HG03045 (cell line): ENCODE results near the gene GPHN.

Experiments used
- ATAC-seq: cut with Tn5 transposase; IDR thresholded peaks from one replicate; pipeline ENCODE4 v1.9.1; 2021; ENCODE audit warnings: mild to moderate bottlenecking, moderate library complexity; ENCODE audit not compliant: unreplicated experiment

The GPHN gene

DNA sequence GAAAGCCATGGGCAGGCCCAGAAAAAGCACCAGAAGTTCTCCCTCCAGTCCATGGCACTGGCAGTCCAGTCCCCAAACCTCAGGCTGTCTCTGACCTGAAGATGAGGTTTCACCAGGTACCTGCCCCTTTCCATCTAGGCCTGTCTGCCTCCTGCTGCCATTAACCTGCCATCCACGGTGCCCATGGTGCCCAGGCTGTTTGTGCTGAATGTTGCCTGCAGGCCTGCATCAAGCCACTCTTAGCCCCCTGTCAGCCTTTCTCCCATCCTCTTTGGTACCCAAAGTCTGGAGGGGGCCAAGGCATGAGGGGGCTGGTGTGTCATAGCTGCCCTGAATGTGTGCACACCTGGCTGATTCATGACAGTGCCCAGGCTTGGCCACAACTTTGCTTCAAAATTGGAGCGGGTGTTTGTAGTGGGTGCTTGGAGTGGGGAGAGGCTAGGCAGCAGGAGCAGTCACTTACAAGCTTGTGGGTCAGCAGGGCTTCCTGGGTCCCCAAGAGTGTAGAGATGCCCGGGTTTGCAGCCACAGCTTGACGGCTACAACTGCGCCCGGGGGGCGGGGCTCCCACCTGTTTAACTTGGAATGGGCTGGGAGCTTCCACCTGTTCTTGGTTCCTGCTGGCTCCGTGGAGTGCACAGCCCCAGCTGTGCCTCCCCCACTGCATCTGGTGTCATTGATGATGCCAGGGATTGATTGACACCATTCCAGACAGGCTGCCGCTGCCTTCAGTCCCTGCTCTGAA lies 88.5 kb downstream of the GPHN start:
- ATAC-seq: no peak

DNA sequence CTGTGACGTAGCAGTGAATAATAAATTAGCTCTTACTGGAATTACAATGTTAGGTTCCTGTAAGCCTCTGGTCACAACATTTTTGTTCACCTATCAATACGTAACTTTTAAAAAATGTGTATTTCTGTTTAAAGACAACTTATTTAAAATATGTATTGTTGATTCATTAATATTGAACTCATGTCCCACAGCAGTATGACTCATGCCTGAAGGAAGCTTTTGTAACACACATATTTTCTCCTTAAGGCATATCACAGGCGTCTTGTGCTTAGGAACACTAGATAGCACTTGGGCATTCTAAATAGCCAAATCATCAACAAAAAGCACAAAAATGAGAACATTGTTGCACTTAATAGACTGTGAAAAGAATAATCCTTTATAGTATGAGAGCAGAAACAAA lies 92.5 kb downstream of the GPHN start:
- ATAC-seq: no peak

DNA sequence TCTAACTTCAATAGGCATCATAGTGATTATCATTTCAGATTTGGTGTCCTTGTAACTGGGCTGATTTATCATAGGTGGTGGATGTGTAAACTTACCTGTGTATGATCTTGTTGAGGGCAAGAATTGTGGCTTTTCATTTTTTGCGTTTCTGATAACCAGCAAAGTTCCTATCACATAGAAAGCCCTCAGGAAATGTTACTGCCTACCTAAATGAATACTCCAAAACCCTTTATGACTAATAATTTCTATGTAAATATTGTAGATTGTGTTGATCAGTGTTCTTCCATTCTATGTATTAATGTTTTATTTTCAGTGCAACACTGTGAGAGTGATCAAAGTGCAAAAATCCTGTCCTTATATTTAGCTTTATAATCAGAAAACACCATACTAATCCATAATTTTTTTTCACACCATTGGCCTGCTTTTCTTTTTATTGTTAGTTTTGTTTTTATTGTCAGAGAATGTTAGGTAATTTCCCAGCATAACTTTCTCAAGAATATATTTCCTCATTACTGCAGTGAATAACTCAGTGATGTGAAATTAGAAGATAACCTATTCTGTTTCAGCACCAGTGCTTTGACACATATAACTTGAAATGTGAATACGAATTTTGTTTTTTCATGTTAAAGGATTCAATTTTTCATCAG lies 94.1 kb downstream of the GPHN start:
- no peak for ATAC-seq

DNA sequence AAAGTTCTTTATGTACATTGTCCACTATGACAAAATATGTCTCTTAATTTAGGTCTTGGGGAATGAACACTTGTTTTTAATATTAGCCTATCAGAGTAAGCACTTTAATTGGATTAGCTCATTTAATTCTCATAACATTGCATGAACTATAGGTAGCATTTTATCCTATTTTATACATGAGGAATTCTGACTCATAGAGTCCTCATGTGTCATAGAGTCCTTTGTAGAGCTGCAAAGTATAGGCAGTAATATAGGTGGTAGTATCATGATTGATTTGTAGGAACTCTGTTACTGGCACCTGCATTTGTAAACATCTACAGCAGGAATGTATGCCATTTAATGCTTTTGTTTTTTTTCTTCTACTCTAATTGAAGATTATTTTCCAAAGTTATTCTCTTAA lies 96.0 kb downstream of the GPHN start:
- no peak for ATAC-seq

DNA sequence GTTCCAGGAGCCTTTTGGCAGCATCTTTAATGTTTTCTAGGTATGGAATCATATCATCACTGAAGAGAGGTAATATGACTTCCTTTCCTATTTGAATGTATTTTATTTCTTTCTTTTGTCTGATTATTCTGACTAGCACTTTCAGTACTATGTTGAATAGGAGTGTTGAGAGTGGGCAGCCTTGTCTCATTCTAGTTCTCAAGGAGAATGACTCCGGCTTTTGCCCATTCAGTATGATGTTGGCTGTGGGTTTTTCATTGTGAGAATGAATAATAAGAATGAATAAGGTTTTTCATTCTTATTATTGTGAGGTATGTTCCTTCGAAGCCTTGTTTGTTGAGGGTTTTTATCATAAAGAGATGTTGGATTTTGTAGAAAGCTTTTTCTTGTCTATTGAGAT lies 98.9 kb downstream of the GPHN start:
- no peak for ATAC-seq

DNA sequence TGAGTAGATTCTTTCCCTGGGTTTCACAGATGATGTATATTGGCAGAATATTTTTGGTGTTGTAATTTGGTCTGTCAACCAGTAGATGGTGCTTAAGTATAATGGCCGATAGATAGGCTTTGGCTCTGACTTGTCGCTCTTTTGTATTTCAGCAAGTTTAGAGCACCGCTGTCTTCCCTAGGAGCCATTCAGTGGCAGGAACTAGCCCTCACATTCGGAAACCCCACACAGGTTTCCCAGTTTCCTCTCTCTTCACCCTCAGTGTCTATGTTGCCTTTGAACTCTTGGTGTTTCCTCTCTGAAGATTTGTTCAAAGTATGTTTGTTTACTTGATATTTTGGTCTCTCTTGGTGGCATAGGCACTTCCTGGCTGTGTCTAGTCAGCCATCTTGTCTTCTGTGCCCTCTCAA lies 102.2 kb downstream of the GPHN start:
- ATAC-seq: no peak

DNA sequence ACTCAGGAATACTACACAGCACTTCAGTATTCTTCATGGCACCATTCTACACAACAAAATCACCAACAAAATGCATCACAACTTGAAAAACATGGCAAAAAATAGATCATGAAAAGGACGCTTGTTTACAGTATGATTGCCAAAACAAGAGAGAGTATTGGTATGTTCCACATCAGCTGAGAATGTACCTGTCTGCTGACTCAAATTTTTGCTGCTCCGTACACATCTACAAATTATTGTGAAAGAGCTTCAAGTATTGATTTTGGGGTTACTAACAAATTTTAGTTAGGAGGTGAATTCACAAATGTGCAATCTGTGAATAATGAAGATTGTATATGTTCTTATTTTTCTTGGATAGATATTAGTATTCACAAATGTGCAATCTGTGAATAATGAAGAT lies 105.4 kb downstream of the GPHN start:
- ATAC-seq: no peak

DNA sequence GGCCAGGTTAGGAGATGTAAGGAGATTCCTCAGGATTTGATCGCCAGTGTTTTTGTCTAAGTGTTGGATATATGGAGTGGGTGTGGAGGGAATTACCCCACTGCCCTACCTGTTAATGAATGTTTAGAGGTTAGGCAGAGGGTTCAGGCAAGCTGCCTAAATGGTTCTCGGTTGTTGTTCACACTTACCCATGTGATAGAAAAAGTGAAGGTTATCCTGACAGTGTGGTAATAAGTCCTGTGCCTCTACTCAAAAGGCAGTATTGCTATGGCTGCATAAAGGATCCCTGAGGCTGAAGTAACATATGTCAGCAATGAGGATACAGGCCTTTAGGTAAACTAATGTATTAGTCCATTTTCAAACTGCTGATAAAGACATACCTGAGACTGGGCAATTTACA lies 112.0 kb downstream of the GPHN start:
- ATAC-seq: no peak

DNA sequence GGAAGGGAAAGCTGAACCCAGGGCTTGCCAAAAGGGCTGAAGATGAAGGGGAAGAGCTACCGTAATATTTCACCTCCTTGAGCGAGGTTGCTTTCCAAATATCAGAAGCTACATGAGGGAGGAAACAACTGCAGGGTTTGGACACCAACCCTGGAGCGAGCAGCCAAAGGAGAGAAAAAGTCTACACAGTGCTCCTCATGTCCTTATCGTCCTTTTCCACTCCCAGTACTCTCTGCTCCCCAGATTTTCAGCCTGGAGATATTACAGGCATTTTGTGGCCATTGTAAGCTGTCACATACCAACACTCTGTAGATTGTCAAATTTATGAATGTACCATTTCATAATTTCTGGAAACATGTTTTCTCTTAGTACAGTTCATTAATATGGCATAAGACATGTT lies 115.9 kb downstream of the GPHN start:
- no peak for ATAC-seq

DNA sequence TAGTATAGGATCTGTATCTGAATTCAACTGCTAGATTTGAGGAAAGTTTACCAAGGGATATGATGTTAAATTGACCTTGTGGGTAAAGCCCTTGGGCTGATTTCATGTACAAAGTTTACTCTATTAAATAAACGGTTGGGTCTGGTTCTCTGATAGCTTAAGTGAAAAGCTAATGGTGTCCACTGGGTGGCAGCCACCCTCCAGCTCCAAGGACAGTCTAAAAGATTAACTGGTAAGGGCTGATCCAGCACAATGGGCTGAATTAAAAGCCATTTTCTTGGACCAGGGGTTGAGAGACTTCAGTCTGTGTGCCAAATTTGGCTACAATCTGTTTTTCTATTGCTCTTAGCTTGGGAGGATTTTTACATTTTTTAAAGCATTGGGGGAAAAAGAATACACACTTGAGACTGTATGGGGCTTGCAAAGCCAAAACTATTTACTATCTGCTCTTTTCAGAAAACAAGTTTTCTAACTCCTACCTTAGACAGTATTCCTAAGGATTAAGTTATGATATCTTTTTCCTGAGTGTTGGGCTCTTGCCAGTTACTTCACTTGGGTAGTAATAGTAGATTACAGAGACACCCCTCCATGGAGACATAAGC lies 116.5 kb downstream of the GPHN start:
- ATAC-seq: no peak

DNA sequence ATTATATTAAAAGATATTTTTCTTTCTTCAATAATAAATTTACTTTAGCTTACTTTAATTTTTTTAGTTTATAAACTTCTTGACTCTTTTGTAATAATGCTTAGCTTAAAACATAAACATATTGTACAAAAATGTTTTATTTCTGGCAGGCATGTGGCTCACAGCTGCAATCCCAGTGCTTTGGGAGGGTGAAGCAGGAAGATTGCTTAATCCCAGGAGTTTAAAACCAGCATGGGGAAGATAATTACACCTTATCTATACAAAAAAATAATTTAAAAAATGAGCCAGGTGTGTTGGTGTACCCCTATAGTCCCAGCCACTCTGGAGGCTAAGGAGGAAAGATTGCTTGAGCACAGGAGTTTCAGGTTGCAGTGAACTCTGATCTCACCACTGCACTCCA lies 120.7 kb downstream of the GPHN start:
- no peak for ATAC-seq

DNA sequence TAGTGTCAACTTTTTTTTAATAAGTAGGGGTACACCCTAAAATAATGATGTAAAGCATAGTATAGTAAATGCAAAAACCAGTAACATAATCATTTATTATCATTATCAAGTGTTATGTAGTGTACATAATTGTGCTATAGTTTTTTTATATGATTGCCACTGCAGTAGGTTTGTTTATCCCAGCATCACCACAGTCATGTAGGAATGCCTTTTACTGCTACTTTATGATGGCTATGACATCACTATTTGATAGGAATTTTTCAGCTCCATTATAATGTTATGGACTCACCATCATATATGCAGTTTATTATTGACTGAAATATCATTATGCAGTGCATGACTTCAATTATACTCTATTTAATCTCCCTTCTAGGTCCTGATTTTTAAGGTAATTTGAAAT lies 121.6 kb downstream of the GPHN start:
- ATAC-seq: no peak

DNA sequence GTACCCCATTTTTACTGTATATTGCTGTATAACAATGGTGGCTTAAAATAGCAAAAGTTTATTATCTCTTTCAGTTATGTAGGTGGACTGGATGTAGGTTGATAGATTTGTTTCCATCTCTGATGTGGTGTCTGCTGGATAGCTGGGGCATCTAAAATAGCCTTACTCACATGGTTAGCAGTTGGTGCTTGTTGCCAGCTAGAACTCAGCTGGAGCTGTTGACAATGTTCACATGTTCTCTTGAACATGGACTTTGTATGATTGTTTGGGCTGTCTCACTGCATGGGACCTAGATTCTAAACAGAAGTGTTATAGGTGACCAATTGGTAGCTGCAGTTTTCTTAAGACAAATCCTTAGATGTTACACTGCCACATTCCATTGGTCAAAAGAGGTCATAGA lies 126.9 kb downstream of the GPHN start:
- ATAC-seq: no peak

DNA sequence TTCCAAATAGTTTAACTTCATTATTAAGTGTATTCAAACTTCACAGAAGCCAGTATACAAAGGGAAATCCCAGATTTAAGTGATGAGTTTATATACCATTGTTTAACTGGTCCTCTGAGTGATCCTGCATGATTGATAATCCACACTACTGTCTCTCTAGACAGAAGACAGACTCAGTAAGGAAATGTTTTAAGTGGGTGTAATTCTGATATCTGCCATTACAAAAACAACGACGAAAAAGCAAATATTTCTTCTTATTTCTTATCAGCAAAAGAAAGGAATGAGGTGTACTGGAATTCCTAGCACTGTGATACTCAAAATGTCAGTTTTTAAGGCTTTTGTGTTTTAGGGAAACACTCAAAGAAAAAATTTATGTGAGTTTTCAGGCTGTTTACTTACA lies 127.5 kb downstream of the GPHN start:
- ATAC-seq: no peak

DNA sequence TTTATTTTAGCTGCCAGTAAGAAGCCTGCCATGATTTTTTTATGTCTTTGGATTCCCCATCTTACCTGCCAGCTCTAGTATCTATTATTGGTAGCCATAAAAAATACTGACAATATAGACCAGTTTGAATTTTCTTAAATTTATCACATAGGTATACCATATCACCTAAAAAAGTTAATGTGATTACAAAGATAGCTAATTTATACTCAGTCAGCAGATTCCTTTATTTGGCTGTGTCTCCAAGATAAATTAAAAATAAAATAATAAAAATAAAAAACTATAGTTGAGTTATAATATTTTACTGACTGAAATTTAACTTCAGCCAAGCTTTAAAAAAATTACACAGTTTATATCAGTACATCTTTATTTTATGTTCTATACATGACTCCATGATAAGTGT lies 128.3 kb downstream of the GPHN start:
- no peak for ATAC-seq

DNA sequence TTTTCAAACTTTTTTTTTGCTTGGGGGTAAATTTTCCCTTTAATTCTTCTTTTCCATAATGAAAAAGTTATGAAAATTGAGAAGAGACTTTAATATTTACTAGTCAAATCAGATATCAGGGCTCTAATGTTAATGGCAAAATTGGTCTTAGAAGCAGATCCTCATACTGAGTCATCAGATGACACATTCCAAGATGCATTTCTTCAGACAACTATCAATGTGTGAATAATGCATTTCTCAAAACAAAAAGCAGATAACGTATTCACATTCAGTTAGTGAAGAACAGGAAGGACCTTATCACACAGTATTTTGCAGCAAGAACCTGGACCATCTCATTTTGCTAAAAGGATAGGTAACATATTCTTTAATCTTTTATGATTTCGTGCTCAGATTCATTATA lies 130.7 kb downstream of the GPHN start:
- no peak for ATAC-seq

DNA sequence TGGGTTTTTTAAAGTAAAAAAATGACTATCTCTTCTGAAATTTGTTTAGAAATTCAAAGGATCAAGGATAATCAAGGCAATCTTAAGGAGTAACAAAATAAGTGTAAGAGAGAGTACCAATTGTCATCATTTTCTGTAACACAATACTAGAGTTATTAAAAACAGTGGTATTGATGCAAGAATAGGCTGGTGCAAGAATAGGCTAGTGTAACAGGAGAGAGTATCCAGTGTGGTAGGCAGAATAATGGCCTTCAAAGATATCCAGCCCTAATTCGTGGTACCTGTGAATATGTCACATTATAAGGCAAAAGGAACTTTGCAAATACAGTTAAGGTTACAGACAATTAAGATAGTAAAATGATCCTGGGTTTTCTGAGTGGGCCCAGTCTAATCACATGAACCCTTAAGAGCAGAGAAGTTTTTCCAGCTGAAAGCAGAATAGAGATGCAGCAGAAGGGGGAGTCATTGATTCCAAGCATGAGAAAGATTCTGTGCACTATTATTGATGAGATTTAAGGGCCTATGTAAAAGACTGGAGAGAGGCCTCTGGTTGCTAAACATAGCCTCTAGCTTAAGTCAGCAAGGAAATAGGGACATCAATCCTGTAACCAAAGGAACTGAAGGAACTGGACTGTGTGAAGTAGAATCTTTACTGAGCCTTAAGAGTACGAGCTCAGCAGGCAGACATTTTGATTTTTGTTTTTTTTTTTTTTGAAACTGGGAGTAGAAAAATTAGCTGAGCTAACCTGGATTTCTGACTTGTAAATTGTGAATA lies 134.1 kb downstream of the GPHN start:
- no peak for ATAC-seq

DNA sequence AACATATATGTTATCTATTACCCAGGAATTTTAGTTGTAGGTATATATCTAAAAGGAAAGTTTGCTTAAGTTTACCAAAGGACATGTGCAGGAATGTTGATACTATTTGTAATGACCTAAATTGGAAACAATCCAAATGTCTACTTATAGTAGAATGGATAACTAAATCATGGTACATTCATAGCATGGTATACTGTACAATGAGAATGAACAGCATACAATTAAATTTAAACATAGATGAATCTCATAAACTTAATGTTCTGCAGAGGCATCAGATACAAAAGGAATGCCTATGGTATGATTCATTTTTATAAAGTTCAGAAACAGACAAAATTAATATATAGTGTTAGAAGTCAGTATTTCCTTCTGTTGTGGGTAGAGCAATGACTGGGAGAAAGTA lies 135.4 kb downstream of the GPHN start:
- no peak for ATAC-seq

DNA sequence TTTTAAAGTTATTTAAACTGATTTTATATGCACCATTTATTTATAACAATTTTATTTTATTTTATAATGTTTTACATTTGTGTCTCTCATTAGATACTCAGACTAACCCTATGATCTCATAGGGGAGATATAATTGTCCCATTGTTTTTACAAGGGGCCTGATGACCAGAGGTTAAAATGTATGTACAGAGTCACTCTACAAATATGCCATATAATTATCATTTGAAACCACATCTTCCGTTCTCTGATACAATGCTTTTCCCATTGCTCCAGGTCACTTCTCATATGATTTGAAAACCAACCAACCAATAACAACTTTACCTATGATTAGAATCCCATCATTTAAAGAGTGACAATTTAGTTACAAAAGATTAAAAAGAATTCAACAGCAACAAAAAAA lies 137.8 kb downstream of the GPHN start:
- no peak for ATAC-seq

DNA sequence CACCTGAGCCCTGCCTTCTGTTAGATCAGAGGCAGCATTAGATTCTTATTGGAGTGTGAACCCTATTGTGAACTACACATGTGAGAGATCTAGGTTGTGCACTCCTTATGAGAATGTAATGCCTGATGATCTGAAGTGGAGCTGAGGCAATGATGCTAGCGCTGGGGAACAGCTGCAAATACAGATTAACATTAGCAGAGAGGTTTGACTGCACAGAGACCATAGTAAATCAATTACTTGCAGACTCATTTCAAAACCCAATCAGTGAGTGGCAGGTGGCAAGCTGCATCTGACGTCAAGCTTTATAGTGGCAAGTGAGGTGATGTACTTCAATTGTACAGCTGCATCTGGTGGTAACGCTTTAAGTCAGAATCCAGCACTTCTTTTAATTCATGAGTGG lies 141.6 kb downstream of the GPHN start:
- peak; percentile 56 for ATAC-seq

DNA sequence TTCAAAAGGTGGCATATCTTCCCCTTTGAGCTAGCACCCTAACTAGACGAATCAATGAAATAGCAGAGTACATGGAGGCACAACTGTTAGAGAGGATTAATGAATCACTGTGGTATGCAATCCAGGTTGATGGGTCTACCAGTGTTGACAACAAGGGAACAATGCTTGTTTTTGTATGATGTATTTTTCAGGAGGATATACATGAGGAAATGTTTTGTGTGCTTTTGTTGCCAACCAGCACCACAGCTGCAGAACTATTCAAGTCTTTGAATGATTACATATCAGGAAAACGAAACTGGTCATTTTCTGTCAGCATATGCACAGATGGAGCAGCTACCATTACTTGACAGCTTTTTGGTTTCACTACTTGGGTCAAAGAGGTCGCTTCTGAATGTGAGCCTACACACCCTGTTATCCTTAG lies 142.6 kb downstream of the GPHN start:
- no peak for ATAC-seq
